HEK293 (cell line): ENCODE data around the gene PDE2A.

ENCODE experiments used
- CTCF ChIA-PET: fragments of 350-600 bp; formaldehyde crosslinking; extraction: SDS; loops from one replicate; lab custom pipeline; 2021; ENCODE audit warnings: antibody characterized with exemption; lab: Yijun Ruan, JAX
- POLR2A ChIA-PET: fragments of 300-600 bp; formaldehyde crosslinking; extraction: SDS; loops from one replicate; lab custom pipeline; 2020; ENCODE audit warnings: antibody characterized with exemption, inconsistent platforms; lab: Yijun Ruan, JAX
- H3K27ac ChIP-seq: fragments of 200-500 bp; sonication (Bioruptor generic); 2 replicates; pipeline ENCODE4 v1.5.1; 2014; ENCODE audit warnings: low read depth, low read length, control low read depth, inconsistent platforms; ENCODE audit errors: extremely low read depth
- H3K36me3 ChIP-seq, 2 experiments: fragments of 200-500 bp in 1 of 2; sonication (Bioruptor generic) in 1 of 2; 1 replicate in 1 of 2; 2 replicates in 1 of 2; pipeline ENCODE4 v1.5.1; 2014 to 2017; ENCODE audit warnings: inconsistent platforms in 2 of 2, low read length in 2 of 2; ENCODE audit not compliant: control insufficient read depth in 2 of 2, insufficient read depth in 1 of 2
- H3K4me1 ChIP-seq: fragments of 200-500 bp; sonication (Bioruptor generic); 2 replicates; pipeline ENCODE4 v1.5.1; 2014; ENCODE audit warnings: mild to moderate bottlenecking, low read length, inconsistent platforms; ENCODE audit not compliant: control insufficient read depth, insufficient read depth
- H3K4me3 ChIP-seq: 2 replicates; pipeline ENCODE4 v1.5.1; 2011; ENCODE audit warnings: low read depth, mild to moderate bottlenecking, control low read depth, low read length, moderate library complexity
- H3K9me3 ChIP-seq: fragments of 200-500 bp; sonication (Bioruptor generic); 2 replicates; pipeline ENCODE4 v1.5.1; 2014; ENCODE audit warnings: low read depth, low read length, inconsistent platforms; ENCODE audit not compliant: control insufficient read depth, insufficient read depth
- EGR2 ChIP-seq: fragments of 450-650 bp; formaldehyde crosslinking; IDR thresholded peaks from 2 replicates; pipeline ENCODE4 v1.5.1; 2016; ENCODE audit warnings: low read depth, missing biosample characterization, missing genetic modification characterization
- GLIS1 ChIP-seq: fragments of 450-650 bp; formaldehyde crosslinking; IDR thresholded peaks from 2 replicates; pipeline ENCODE4 v1.5.1; 2016; ENCODE audit warnings: missing biosample characterization, missing genetic modification characterization
- KLF1 ChIP-seq: fragments of 450-650 bp; formaldehyde crosslinking; IDR thresholded peaks from 2 replicates; pipeline ENCODE4 v1.5.1; 2016; ENCODE audit warnings: missing biosample characterization, missing genetic modification characterization
- KLF10 ChIP-seq: fragments of 450-650 bp; IDR thresholded peaks from 2 replicates; pipeline ENCODE4 v1.5.1; 2018; ENCODE audit warnings: missing biosample characterization, mild to moderate bottlenecking, missing genetic modification characterization
- MEIS1 ChIP-seq: sonication (generic); formaldehyde crosslinking; IDR thresholded peaks from 2 replicates; pipeline ENCODE4 v1.8.1; 2022; ENCODE audit warnings: missing genetic modification reagents, mild to moderate bottlenecking, borderline replicate concordance
- PRDM1 ChIP-seq: fragments of 450-650 bp; formaldehyde crosslinking; IDR thresholded peaks from 2 replicates; pipeline ENCODE4; 2016; ENCODE audit warnings: missing biosample characterization, missing genetic modification characterization
- SALL2 ChIP-seq: fragments of 450-650 bp; formaldehyde crosslinking; IDR thresholded peaks from 2 replicates; pipeline ENCODE4 v1.5.0; 2017; ENCODE audit warnings: missing biosample characterization, mild to moderate bottlenecking, missing genetic modification characterization, borderline replicate concordance
- SP2 ChIP-seq: fragments of 450-650 bp; formaldehyde crosslinking; IDR thresholded peaks from 2 replicates; pipeline ENCODE4 v1.5.1; 2016; ENCODE audit warnings: missing biosample characterization, missing genetic modification characterization
- YY1 ChIP-seq: fragments of 450-650 bp; formaldehyde crosslinking; IDR thresholded peaks from 2 replicates; pipeline ENCODE4 v1.5.1; 2018; ENCODE audit warnings: missing biosample characterization, missing genetic modification characterization
- ZFP37 ChIP-seq: fragments of 450-650 bp; formaldehyde crosslinking; IDR thresholded peaks from 2 replicates; pipeline ENCODE4 v1.5.1; 2016; ENCODE audit warnings: missing biosample characterization, missing genetic modification characterization
- ZIC2 ChIP-seq: fragments of 450-650 bp; formaldehyde crosslinking; IDR thresholded peaks from 2 replicates; pipeline ENCODE4 v1.5.1; 2016; ENCODE audit warnings: missing biosample characterization, missing genetic modification characterization
- ZNF133 ChIP-seq: fragments of 450-650 bp; formaldehyde crosslinking; IDR thresholded peaks from 2 replicates; pipeline ENCODE4 v1.5.1; 2016; ENCODE audit warnings: missing biosample characterization, missing genetic modification characterization
- ZNF138 ChIP-seq: fragments of 450-650 bp; formaldehyde crosslinking; IDR thresholded peaks from 2 replicates; pipeline ENCODE4 v1.5.1; 2016; ENCODE audit warnings: missing biosample characterization, missing genetic modification characterization, borderline replicate concordance
- ZNF146 ChIP-seq: fragments of 450-650 bp; formaldehyde crosslinking; IDR thresholded peaks from 2 replicates; pipeline ENCODE4 v1.5.1; 2016; ENCODE audit warnings: missing biosample characterization, missing genetic modification characterization
- ZNF174 ChIP-seq: fragments of 450-650 bp; formaldehyde crosslinking; IDR thresholded peaks from 2 replicates; pipeline ENCODE4 v1.5.0; 2017; ENCODE audit warnings: missing biosample characterization, mild to moderate bottlenecking, missing genetic modification characterization
- ZNF19 ChIP-seq: fragments of 450-650 bp; formaldehyde crosslinking; IDR thresholded peaks from 2 replicates; pipeline ENCODE4; 2016; ENCODE audit warnings: missing biosample characterization, missing genetic modification characterization, low read depth
- ZNF350 ChIP-seq: fragments of 450-650 bp; formaldehyde crosslinking; IDR thresholded peaks from 2 replicates; pipeline ENCODE4 v1.5.0; 2017; ENCODE audit warnings: missing biosample characterization, mild to moderate bottlenecking, missing genetic modification characterization
- ZNF354C ChIP-seq: fragments of 450-650 bp; formaldehyde crosslinking; IDR thresholded peaks from 2 replicates; pipeline ENCODE4 v1.5.1; 2016; ENCODE audit warnings: missing biosample characterization, missing genetic modification characterization, low read depth, borderline replicate concordance
- ZNF366 ChIP-seq: fragments of 450-650 bp; formaldehyde crosslinking; conservative IDR thresholded peaks from 2 replicates; pipeline ENCODE4 v1.5.1; 2016; ENCODE audit warnings: missing biosample characterization, missing genetic modification characterization
- ZNF621 ChIP-seq: fragments of 450-650 bp; formaldehyde crosslinking; IDR thresholded peaks from 2 replicates; pipeline ENCODE4 v1.5.1; 2017; ENCODE audit warnings: missing biosample characterization, missing genetic modification characterization
- ZNF701 ChIP-seq: fragments of 450-650 bp; formaldehyde crosslinking; IDR thresholded peaks from 2 replicates; pipeline ENCODE4 v1.5.1; 2016; ENCODE audit warnings: missing biosample characterization, missing genetic modification characterization
- TF ChIP-seq, protein P1 (sequence below): fragments of 450-650 bp; formaldehyde crosslinking; IDR thresholded peaks from 2 replicates; pipeline ENCODE4 v1.5.1; 2016; ENCODE audit warnings: missing biosample characterization, missing genetic modification characterization
- TF ChIP-seq, protein P2 (sequence below): fragments of 450-650 bp; IDR thresholded peaks from 2 replicates; pipeline ENCODE4 v1.5.1; 2018; ENCODE audit warnings: missing biosample characterization, mild to moderate bottlenecking, missing genetic modification characterization
- TF ChIP-seq, protein P3 (sequence below): fragments of 450-650 bp; formaldehyde crosslinking; IDR thresholded peaks from 2 replicates; pipeline ENCODE4 v1.5.1; 2017; ENCODE audit warnings: missing biosample characterization, mild to moderate bottlenecking, missing genetic modification characterization, moderate library complexity

PDE2A gene

DNA sequence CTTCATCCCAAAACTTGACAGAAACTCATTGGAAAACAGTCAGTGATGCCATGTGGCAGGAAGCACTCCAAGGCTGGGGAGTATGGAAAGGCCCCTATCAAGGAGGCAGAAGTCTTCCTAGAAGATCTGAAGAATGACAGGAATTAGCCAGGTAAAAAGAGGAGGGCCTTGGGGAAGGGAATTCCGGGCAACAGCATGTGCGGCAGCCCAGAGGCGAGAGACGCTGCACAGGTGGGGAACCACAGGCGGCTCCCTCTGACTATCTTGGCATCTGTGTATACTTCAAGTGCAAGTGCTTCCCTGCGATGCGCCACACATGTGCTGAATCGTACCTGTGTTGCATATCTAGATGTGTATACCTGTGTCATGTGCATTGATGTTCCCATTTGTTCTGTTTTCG lies 12.7 kb downstream of the PDE2A start:
- ChIA-PET POLR2A (no interaction called here), CTCF (no interaction called here)
- TF ChIP-seq ZNF19 (tag by site-specific recombination) = no peak
- TF ChIP-seq ZNF138 (tag by site-specific recombination) = no peak
- TF ChIP-seq MEIS1 = no peak
- TF ChIP-seq ZNF146 (tag by site-specific recombination) = no peak
- TF ChIP-seq KLF10 (tag by site-specific recombination) = no peak
- no peak for TF ChIP-seq ZNF133
- no peak for TF ChIP-seq SP2 (tag by site-specific recombination)
- TF ChIP-seq, protein P1, sequence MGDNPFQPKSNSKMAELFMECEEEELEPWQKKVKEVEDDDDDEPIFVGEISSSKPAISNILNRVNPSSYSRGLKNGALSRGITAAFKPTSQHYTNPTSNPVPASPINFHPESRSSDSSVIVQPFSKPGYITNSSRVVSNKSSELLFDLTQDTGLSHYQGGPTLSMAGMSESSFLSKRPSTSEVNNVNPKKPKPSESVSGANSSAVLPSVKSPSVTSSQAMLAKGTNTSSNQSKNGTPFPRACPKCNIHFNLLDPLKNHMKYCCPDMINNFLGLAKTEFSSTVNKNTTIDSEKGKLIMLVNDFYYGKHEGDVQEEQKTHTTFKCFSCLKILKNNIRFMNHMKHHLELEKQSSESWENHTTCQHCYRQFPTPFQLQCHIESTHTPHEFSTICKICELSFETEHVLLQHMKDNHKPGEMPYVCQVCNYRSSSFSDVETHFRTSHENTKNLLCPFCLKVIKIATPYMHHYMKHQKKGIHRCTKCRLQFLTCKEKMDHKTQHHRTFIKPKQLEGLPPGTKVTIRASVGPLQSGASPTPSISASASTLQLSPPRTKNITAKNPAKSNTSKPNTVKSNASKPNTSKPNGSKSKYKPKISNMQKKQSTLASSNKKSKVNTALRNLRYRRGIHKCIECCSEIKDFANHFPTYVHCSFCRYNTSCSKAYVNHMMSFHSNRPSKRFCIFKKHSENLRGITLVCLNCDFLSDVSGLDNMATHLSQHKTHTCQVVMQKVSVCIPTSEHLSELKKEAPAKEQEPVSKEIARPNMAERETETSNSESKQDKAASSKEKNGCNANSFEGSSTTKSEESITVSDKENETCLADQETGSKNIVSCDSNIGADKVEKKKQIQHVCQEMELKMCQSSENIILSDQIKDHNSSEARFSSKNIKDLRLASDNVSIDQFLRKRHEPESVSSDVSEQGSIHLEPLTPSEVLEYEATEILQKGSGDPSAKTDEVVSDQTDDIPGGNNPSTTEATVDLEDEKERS (tag by site-specific recombination) = no peak
- TF ChIP-seq, protein P2, sequence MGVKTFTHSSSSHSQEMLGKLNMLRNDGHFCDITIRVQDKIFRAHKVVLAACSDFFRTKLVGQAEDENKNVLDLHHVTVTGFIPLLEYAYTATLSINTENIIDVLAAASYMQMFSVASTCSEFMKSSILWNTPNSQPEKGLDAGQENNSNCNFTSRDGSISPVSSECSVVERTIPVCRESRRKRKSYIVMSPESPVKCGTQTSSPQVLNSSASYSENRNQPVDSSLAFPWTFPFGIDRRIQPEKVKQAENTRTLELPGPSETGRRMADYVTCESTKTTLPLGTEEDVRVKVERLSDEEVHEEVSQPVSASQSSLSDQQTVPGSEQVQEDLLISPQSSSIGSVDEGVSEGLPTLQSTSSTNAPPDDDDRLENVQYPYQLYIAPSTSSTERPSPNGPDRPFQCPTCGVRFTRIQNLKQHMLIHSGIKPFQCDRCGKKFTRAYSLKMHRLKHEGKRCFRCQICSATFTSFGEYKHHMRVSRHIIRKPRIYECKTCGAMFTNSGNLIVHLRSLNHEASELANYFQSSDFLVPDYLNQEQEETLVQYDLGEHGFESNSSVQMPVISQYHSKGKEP = no peak
- no peak for TF ChIP-seq ZNF174
- TF ChIP-seq ZNF354C (tag by site-specific recombination) = no peak
- no peak overlapping the region for H3K27ac ChIP-seq
- no peaks in the 10 kb centered on the region for H3K36me3 ChIP-seq
- no peaks in the 10 kb centered on the region for H3K9me3 ChIP-seq
- no peak overlapping the region for H3K4me3 ChIP-seq
- no peaks in the 10 kb centered on the region for H3K4me1 ChIP-seq

DNA sequence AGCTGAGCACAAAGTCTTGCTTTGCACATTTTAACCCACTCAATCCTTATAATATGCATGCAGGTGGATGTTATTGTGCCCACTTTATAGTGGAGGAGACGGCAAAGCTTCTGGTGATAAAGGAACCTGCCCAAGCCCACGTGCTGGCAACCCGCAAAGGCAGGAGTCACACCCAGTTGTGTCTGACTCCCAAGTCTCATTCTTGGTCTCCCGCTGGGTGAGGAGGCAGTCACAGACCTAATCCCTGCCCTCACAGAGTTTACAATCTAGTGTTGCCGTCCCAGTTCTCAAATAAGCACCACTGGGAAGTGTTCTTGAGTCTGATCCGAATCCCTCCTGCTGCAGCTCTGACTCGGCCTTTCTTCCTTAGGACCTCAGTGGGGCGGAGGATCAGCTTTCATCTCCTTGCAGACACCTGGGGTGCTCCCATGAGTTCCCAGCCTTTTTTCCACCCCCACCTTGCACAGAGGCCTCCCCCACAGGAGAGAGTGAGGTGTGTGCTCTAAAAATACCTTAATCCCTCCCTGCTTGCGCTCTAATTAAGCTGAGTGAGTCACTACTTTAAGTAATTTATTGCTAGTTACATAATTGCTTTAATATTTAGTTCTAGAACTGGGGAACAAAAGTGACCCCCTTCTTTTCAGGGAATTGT lies 15.1 kb downstream of the PDE2A start:
- Histone ChIP-seq H3K9me3 (no peaks in the 10 kb centered on the region), H3K27ac (no peak overlapping the region), H3K36me3 (no peaks in the 10 kb centered on the region), H3K4me1 (no peaks in the 10 kb centered on the region), H3K4me3 (no peak overlapping the region)
- CTCF ChIA-PET = interaction anchor here (1.3 to 1.5 kb wide), 2 partner anchors 16 to 188 kb away, joined by 4 to 9 read pairs; no protein-coding TSS in a partner anchor
- POLR2A ChIA-PET = no interaction called here
- 0 out of 2 replicates have a peak, but pooled peaks have one; percentile 4 for TF ChIP-seq EGR2
- TF ChIP-seq ZFP37 = no peak
- peak; percentile 46; the same call in 1 of the 2 replicates for TF ChIP-seq ZIC2 (tag by site-specific recombination)
- no peak for TF ChIP-seq PRDM1 (tag by site-specific recombination)
- no peak for TF ChIP-seq KLF1 (tag by site-specific recombination)
- peak; percentile 82 for TF ChIP-seq GLIS1 (tag by site-specific recombination)

DNA sequence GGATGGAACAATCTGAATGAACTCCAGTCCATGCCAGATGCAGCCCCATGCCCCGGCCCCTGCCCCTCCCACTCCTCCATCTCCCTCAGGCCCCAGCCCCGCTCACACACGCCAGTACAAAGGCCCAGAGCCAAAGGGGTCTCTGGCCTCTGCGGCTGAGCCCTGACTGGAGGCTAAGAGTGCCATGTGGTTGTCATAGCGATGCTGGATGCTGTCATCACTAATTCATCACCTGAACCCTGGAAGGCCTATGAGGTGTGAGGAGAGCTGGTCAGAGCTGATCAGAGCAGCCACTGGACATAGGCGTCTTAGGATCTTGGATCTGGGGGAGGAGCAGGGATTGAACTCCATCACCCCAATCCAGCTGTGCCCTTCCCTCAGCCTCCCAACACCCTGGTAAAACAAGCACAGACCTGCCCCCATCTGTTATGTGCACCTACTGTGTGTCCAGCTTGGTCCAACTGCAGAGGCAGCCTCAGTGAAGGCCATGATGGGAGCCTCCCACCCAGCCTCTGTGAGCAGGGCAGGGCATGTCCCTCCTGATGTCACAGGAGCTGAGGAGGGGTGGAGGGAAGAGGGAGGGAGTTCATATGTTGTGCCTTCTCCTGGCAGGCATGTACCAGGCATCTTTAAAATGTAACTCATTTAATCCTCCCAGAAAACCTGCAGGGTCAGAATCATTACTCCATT lies 16.7 kb downstream of the PDE2A start:
- Histone ChIP-seq H3K4me1 (no peaks in the 10 kb centered on the region), H3K4me3 (no peak overlapping the region), H3K27ac (no peak overlapping the region), H3K36me3 (no peaks in the 10 kb centered on the region), H3K9me3 (no peaks in the 10 kb centered on the region)
- ChIA-PET POLR2A (no interaction called here), CTCF (interaction anchor here (0.8 to 1.5 kb wide), 6 partner anchors 11 to 186 kb away, joined by 3 to 7 read pairs (median 4); no protein-coding TSS in a partner anchor)
- TF ChIP-seq ZNF621 (tag by site-specific recombination) = no peak
- no peak for TF ChIP-seq SALL2 (tag by site-specific recombination)
- TF ChIP-seq ZNF350 (tag by site-specific recombination) = no peak
- TF ChIP-seq, protein P3, sequence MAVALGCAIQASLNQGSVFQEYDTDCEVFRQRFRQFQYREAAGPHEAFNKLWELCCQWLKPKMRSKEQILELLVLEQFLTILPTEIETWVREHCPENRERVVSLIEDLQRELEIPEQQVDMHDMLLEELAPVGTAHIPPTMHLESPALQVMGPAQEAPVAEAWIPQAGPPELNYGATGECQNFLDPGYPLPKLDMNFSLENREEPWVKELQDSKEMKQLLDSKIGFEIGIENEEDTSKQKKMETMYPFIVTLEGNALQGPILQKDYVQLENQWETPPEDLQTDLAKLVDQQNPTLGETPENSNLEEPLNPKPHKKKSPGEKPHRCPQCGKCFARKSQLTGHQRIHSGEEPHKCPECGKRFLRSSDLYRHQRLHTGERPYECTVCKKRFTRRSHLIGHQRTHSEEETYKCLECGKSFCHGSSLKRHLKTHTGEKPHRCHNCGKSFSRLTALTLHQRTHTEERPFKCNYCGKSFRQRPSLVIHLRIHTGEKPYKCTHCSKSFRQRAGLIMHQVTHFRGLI (tag by site-specific recombination) = no peak
- TF ChIP-seq ZNF701 (tag by site-specific recombination) = no peak
- no peak for TF ChIP-seq YY1 (tag by site-specific recombination)
- no peak for TF ChIP-seq ZNF366 (tag by site-specific recombination)
